Measurements from ENCODE around the gene MACF1. TPM values are rescaled to one million over a fixed set of nuclear protein-coding genes. Genes with fewer than 3 reads are reported as not detected.

The MACF1 gene
- total and polyA plus RNA-seq, 4 donors, result 23.3 to 216 (median 51.2) TPM

GRCh38 chr1:39412892-39413291, 208.4 kb downstream of the MACF1 start:
- H3K4me3 ChIP-seq (ENCODE audit: low read depth in 1 of 3, low read length in 3 of 3), result no peak overlapping the region

More at GRCh38 chr1:39412892-39413291, 208.4 kb downstream of the MACF1 start:
- Histone ChIP-seq H3K27ac (ENCODE audit: low read depth in 1 of 2, low read length in 2 of 2) (no peak overlapping the region), H3K4me1 (ENCODE audit: control insufficient read depth in 4 of 4, insufficient read depth in 4 of 4, low read length in 3 of 4) (peaks cover 1 to 47% (median 38%) of the 10 kb centered on the region in 4 donors), H3K27me3 (ENCODE audit: control insufficient read depth in 4 of 4, insufficient read depth in 4 of 4, low read length in 3 of 4) (no peaks in the 10 kb centered on the region), H3K36me3 (ENCODE audit: control insufficient read depth in 4 of 4, insufficient read depth in 3 of 4, low read depth in 1 of 4, low read length in 3 of 4) (peaks cover 3 to 9% (median 8%) of the 10 kb centered on the region in 4 donors), H3K9ac (ENCODE audit: low read depth in 1 of 2, low read length in 2 of 2) (no peak overlapping the region), H3K9me3 (ENCODE audit: control insufficient read depth in 4 of 4, low read length in 3 of 4) (no peaks in the 10 kb centered on the region)
- TF ChIP-seq GABPA (IDR thresholded peaks at IDR 0.05 in 1 of 2, conservative IDR thresholded peaks at IDR 0.05 in 1 of 2) (no peak), EGR1 (IDR thresholded peaks at IDR 0.05; ENCODE audit: low read depth in 2 of 2) (no peak), CTCF (IDR thresholded peaks at IDR 0.05; ENCODE audit: low read depth, low read length, missing input control) (no peak), ATF3 (IDR thresholded peaks at IDR 0.05) (no peak), HNF4A (conservative IDR thresholded peaks at IDR 0.05) (no peak), REST (IDR thresholded peaks at IDR 0.05) (no peak), FOXA2 (IDR thresholded peaks at IDR 0.05) (no peak), SP1 (IDR thresholded peaks at IDR 0.05) (no peak), RXRA (IDR thresholded peaks at IDR 0.05) (no peak), NR2F2 (IDR thresholded peaks at IDR 0.05) (no peak), RAD21 (IDR thresholded peaks at IDR 0.05) (no peak), YY1 (IDR thresholded peaks at IDR 0.05) (no peak), HNF4G (IDR thresholded peaks at IDR 0.05) (no peak), ZBTB33 (IDR thresholded peaks at IDR 0.05) (no peak), FOXA1 (IDR thresholded peaks at IDR 0.05) (no peak), MAX (IDR thresholded peaks at IDR 0.05) (no peak), JUND (IDR thresholded peaks at IDR 0.05) (no peak), TAF1 (conservative IDR thresholded peaks at IDR 0.05) (no peak)
- WGBS, result 95% methylated on average over 2 of the region's 2 CpGs
- DNase-seq (ENCODE audit: low spot score), result no peak
